HK-2 (cell line): ENCODE results near the gene SLC9A8.
A peak's percentile ranks its signal among the peaks of the same experiment; 100 is the strongest.

Experiments
- DNase-seq: peaks from one replicate; pipeline ENCODE4 v3.0.0-alpha.2; 2018; ENCODE audit not compliant: unreplicated experiment

The SLC9A8 gene

DNA sequence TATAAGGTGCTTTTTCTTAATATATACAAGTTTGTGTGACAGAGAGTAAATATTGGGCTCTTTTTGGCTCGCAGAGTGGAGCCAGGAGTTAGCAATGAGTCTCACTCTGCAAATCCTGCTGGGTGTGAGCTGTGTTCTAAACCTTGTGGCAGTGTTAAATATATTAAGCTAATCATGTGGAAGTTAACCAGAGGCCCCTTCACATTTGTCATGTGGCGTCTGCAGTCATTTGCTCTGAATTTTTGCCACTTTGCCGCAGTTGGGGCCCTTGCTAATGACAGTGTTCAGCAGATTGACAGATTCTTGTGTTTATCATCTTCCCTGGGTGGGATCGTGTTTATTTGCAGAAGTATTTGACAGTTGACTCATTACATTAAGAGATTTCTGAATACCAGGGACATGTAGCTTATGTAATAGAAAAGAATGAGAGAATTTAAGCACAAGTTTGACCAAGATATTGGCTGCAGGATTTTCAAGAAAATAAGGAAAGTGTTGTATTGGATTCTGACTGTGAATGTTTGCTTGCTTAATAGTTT is 64.8 kb downstream of the SLC9A8 start:
- no peak for DNase-seq

DNA sequence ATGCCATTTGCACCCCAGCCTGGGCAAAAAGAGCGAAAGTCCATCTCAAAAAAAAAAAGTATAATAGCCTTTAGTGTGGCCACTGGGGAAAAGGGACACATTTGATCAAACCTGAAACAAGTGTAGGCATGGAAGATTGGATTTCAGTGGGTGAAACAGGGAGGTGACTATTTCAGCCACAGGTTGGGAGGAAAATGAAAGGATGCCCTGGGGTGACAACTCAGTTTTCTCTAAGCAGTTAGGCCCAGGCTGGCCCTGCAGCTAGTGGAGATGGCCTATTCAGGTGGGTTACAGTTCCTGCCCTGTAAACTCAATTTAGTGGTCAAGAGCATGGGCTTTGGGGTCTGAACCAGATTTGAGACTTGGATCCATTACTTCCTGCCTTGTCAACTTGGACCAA is 66.3 kb downstream of the SLC9A8 start:
- DNase-seq = no peak

DNA sequence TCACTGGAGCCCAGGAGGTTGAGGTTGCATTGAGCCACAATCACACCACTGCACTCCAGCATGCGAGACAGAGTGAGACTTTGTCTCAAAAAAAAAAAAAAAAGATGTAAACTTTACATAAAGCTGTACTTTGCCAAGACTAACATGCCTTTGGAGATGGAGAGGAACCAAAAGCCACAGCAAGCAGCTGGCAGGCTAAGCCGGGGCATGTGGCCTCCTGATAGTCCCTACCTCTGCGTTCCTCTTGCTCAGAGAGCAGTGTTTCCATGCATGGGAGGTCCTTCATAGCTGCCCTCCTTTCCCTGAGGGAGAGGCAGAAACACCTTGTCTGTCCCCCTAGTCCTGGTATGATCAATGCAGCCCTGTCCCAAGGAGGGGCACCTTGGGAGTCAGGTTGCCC is 67.5 kb downstream of the SLC9A8 start:
- no peak for DNase-seq

DNA sequence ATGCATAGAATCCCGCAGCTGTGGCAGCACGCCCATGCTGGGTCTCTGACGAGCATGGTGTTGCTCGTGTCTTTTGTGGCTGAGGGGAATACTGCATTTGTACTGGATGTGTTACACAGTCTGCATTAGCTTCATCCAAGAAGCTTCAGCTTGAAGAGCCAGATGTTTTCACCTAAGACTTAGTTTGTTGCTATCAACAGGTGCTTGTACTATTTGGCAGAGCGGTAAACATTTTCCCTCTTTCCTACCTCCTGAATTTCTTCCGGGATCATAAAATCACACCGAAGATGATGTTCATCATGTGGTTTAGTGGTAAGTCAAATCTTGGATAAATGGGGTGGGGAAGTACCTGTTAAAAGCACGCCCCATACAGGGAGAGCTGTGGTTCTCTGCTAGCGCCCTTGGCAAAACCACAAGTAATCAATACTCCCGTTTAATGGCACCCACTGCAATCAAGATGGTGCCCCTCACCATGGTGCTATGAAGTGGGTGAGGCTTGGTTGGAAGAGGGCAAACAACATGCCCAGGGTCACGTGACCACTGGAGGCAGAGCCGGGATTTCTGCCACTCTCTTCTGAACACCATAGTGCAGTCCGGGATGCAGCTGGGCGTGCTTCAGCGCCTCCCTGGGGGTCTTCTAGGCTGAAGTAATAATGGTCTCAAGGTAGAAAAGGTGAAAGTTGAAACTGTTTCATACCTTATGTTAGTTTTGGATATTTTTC is 68.3 kb downstream of the SLC9A8 start:
- DNase-seq = no peak

DNA sequence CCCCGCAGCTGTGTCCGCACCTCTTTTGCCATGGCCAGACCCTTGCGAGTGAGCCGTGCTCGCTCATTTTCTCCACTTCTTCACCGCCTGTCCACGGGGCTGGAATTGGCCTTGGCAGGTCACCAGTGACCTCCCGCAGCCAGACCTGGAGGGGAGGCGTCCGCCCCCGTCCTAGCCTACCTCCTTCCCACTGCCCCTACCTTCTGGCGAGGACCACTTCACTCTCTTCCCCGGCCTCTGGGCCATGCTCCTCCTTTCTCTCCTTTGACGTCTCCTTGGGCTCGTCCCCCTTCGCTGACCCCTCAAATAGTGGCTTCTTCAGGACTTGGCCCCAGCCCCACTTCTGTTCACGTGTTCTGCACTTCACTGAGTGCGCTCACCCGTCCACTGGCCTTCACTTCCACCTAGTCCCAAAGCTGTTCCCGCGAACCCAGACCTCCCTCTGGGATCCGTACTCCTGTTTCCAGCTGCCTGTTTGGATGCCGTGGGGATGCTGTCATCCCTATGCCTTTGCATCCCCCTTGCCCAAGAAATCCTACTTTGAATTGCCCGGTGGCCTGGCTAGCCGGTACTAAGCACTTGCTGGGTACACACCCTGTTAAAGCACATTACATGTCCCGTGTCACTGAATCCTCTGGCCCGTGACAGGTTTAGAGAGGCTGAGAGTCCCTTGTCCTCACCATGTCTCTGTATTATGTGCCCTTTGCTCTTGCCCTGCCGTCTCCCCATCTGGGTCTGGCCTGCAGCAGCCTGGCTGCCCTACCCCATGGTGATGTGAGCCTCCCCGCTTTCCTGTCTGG is 69.7 kb downstream of the SLC9A8 start:
- no peak for DNase-seq

DNA sequence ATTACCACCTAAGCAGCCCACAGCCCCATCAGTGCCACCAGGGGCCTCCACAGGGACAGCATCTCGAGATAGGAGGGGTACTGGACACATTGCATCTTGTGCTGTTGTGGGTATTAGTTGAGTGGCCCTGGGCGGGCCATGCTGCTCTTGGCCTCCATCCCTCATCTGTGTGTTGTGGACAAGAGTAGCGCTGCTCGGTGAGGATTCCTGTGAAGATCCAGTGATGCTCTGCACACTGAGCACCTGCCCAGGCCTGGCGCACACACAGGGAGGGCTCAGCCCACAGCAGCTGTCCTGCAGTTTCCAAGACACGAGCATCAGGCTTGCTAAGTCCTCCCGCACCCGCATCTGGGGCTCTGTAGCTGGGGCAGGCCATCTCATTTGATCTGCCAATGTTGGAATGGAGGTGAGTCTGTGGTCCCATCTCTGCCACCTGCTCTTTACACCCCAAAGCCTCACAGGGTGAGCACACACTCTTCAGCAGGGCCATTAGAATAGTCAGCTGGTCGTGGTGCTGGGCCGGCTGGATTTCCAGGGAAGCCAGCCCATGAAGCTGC is 70.7 kb downstream of the SLC9A8 start:
- no peak for DNase-seq

DNA sequence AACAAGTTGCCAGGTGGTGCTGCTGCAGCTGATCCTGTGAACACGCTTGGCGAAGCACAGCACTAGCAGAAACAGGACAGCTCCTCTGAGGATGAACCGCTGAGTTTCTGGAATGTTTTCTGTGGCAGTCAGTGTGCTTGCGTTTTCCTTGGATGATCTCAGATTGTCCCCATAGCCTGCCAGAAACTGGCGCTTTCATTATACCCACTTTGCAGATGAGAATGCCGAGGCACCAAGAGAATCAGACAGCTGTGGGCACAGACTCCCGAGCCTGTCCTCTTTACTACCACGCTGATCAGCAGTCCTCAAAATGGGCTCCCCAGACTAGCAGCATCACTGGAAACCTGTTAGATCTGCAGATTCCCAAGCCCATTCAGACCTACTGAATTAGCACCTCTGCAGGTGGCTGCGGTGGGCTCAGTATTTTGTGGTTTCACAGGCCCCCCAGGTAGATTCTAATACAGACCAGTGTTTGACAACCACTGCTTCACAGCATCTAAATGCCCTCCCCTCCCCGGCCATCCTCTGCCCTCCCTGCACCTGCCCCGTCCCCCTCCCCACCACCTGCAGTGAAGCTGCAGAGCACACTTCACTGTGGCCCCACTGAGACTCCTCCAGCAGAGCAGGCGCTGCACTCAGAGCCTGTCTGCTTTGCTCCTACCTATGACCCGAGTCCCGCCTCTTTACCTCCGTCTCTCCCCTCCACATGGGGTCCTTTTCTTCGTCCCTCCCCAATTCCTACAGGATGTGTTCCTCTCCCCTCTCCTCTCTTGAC is 73.1 kb downstream of the SLC9A8 start:
- DNase-seq = no peak

DNA sequence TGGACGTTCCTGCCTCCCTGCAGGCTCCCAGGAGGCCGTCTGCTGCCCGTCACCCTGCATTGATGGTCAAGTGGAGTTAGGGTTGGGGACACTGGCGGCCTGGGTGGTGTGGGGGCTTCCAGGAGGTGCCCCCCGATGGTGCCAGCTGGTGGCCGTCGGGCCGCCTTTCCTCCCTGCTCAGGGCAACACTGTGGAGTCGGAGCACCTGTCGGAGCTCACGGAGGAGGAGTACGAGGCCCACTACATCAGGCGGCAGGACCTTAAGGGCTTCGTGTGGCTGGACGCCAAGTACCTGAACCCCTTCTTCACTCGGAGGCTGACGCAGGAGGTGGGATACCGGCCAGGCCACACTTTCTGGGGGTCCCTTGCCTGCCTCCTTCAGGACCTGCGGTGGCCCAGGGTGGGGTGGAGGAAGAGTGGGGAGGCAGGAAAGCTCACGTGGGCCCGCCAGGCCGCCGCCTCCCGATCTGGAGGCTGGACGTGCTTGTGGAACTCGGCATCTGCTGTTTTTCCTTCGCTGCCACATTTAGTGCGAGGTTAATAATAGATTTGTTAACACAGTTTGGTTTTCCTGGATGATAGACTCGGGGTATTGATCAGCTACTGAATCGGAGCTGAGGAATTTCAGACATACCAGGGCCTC is 74.1 kb downstream of the SLC9A8 start:
- DNase-seq = no peak

DNA sequence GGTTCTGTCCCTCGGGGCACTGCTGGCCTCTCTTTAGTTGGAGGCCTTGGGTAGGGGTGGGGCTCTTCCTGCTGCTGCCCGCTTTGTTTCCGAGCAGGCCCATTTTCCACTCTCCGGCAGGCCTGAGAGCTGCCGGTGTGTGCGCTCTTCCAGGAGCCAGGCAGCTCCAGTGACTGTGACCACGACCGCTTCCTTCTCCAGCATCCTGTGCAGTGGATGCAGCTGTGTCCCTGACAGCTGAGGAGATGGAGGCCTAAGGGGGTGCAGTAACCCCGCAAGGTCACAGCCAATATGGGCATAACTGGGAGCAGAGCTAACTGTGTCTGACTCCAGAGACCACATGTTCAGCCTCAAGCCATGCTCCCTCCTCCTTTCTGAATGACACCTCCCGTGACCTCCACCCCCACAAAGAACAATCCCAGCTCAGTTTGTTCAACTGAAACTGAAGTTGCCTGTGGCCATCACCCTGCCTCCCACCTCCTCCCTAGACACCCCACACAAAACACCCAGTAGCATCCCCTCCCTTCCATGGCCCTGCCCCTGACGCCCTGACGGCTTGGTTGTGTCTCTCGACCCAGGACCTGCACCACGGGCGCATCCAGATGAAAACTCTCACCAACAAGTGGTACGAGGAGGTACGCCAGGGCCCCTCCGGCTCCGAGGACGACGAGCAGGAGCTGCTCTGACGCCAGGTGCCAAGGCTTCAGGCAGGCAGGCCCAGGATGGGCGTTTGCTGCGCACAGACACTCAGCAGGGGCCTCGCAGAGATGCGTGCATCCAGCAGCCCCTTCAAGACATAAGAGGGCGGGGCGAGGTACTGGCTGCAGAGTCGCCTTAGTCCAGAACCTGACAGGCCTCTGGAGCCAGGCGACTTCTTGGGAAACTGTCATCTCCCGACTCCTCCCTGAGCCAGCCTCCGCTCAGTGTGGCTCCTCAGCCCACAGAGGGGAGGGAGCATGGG is 74.9 kb downstream of the SLC9A8 start:
- peak; percentile 35 for DNase-seq

DNA sequence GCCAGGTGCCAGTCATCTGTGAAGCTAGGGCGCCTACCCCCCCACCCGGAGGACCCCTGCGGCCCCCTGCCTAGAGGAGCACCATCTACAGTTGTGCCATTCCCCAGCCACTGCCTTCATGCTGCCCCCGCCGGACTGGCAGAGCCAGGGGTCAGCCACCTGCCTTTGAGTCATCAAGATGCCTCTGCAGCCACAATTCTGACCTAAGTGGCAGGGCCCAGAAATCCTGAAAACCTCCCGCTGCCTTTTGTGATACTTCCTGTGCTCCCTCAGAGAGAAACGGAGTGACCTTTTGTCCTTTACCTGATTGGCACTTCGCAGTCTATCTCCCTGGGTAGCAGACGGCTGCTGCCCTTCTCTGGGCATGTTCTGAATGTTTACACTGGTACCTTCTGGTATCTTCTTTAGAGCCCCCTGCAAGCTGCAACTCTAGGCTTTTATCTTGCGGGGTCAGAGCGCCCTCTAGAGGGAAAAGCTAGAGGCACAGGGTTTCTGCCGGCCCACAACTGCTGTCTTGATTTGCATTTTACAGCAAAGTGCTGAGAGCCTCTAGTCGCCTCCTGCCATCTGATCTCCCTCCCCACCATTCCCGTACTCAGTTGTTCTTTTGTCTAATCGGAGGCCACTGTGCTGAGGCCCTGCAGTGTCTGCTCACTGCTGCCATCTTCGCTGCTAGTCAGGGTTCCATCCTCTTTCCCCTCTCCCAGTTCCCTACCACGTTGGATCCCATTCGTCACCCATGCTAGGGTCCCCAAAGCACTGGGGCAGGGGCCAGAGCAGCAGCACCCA is 75.8 kb downstream of the SLC9A8 start:
- DNase-seq = peak; percentile 87

DNA sequence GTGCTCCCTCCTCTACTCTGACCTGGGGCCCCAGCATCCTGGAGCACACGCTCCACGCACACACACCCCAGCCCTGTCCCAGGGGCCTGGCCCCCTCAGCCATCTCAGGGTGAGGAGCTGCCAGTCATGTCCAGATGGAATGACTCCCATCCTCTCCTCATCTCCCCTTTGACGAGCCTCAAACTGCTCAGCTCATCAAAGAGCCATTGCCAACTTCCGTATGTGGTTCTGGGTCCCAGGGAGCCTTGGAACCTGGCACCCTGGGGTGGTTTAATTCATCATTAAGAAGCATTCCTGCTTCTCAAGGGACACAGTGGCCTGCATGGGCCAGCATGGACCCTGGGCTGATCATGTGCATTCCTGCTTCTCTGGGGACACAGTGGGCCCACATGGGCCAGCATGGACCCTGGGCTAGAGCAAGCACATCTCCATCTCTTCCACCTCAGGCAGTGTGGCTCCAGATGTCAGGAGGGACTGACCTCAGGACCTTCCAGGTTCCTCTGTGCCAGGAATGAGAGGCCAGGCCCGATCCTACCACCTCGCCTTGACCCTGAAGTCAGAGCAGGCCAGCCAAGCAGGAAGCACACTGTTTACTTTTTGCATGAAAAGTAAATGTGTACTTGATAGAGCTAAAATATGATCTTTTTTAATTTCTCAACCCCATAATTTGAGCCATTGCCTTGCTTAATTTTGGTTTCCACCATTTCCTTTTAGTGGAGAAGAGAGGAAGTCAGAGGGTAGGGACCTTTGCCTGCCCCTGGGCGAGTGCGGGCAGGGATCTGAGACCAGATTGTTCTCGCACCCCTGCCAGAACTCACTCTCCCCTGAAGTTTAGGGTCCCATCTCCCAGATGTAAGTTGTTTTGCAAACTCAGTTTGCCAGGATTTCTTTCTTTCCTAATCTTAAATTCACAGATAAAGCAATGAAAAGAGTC is 76.6 kb downstream of the SLC9A8 start:
- no peak for DNase-seq

DNA sequence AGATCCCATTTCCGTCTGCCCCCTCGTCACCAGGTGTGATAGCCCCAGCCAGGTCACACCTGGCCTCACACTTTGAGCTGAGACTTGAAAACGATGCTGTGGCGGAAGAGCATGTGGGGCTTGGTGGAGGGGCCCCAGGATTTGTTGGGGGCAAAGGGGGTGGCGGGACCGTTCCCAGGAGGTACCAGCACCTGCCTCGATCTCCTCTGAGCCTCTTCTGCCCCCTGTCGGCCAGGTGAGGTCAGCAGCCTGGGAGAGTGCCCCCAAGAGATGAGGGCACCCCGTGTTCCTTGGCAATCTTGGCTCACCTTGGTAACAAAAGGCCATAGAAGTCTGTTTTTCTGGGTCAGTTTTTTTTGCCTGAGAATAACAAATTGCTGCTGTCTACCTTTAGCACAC is 77.3 kb downstream of the SLC9A8 start:
- no peak for DNase-seq

DNA sequence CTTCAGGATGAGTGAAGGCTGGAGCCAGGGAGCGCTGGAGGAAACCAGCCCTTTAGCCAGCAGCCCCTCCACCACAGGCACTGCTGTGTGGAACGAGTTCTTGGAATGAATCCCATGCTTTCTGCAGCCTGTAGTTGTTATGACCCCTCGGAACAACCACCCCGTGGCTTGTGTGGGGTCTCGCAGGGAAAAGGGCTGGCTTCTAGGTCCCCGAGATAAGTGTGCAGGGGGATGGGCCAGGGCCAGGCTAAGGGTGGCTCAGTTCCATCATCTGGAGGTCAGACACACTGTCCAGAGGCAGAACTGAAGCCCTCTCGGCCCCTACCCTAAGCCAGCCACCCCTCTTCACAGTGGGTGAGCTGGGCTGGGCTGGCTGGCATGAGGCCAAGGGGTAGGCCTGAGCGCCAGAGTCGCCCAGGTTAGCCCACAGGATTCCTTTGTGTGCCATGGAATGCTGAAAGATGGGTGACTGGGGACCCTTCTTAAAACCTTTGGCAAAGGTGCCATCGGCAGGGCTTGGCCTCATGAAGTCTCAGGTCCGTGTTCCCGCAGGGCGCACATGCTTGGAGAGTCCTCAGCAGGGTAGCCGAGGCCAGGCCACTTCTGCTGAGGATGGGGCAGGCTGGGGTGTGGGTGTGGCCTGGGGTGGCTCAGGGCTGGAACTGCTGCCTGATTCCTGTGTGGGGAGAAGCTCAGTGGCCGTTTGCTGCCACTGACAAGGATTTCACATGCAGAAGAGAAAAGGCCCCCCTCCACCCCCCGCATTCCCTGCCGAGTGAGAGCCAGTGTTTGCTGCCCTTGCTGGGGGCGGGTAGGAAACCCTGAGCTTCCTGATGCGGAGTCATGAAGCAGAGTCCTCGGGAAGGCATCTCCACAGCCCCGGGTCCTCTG is 78.1 kb downstream of the SLC9A8 start:
- DNase-seq = no peak

DNA sequence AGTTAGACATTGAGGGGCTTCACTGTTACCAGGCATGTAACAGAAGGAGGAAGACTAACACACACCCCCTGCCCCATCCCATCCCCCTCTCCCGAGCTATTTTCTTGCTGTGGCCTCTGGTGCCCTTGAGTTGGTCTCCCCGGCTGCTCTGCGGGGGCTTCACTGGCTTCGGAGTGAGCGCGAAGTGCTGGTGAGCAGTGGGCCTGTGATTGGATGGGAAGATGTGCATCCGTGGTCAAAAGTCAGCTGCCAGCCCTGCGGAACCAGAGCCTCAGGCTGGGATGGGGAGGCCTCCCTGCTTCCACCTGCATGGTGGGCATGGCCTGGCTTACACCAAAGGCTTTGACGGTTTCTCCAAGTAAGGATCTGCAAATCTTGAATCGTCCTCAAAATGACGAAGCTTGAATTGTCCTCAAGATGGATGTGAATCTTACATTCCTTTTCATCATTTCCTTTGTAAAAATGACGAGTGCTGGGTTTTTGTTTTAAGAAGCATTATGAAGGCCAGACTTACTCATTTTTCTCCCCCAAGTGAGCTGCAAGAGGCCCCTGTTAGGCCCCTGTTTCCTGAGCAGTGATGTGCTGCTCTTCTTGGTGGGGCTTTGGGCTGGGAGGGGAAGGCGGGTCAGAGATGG is 79.0 kb downstream of the SLC9A8 start:
- DNase-seq = no peak

DNA sequence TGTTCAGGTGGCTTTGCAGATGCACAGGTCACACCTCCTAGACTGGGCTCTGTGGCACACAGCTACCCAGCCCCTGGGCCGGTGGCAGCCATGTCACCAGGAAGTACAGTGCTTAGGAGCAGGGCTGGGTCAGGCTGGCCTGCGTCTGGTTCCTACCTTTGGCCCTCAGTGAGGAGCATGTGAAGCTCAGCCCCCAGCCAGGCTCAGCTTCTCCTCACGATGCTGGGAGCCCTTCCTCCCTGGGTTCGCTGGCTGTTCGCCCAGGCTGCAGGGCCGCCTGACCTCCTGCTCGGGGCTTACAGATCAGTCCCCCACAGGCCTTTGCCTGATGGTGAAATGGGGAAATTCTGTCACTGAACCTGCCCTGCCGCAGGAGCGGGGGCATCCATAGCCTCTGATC is 79.6 kb downstream of the SLC9A8 start:
- no peak for DNase-seq

DNA sequence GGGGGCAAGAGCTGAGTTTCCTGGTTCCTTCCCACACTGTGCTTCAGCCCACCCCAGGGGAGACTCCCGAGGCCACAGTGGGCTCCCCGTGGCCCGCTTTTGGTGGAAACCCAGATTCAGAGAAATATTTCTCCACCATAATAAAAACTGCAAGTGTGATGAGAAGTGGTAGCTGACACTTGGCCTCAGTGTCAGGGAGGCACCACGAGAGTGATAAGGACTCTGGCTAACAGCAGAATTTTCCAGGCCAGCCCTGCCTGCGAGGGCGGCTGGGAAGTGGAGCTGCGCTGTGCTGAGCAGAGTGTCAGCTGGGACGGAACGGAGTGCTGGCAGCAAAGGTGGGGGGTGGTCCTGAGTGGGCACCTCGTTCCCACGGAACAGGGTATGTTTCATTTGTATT is 80.2 kb downstream of the SLC9A8 start:
- DNase-seq = no peak
